WTC11 (cell line): ENCODE results near the gene ALDOA. TPM values are rescaled to one million over a fixed set of nuclear protein-coding genes. Genes with fewer than 3 reads are reported as not detected.

ENCODE experiments used
- ATAC-seq: fragments of 200-7000 bp; cut with Tn5 transposase; 2 replicates; pipeline ENCODE4 v1.10.0; 2021; ENCODE audit warnings: mild to moderate bottlenecking, moderate library complexity
- CTCF ChIA-PET: fragments of 300-600 bp; sonication (Branson Sonifier 250); formaldehyde crosslinking; loops from one replicate; lab custom pipeline; 2021; ENCODE audit warnings: antibody characterized with exemption; lab: Charles Lee
- POLR2A ChIA-PET: fragments of 350-600 bp; sonication (Branson Sonifier 250); formaldehyde crosslinking; loops from one replicate; lab custom pipeline; 2021; ENCODE audit warnings: antibody characterized with exemption; lab: Charles Lee
- DNase-seq: peaks from one replicate; pipeline ENCODE4 v3.0.0; 2021; ENCODE audit warnings: low spot score
- H3K27ac Mint-ChIP-seq: 2 replicates; pipeline ENCODE4 v1.8.0; 2021; ENCODE audit warnings: mixed read lengths
- H3K27me3 Mint-ChIP-seq: 2 replicates; pipeline ENCODE4 v1.8.0; 2021; ENCODE audit warnings: low read depth, mild to moderate bottlenecking, moderate library complexity, mixed read lengths
- H3K36me3 Mint-ChIP-seq: 2 replicates; pipeline ENCODE4 v1.8.0; 2021; ENCODE audit warnings: mixed read lengths
- H3K4me1 Mint-ChIP-seq: 2 replicates; pipeline ENCODE4 v1.8.0; 2022; ENCODE audit warnings: mixed read lengths
- H3K4me3 Mint-ChIP-seq: 2 replicates; pipeline ENCODE4 v1.8.0; 2021; ENCODE audit warnings: mild to moderate bottlenecking, moderate library complexity, mixed read lengths
- H3K9me3 Mint-ChIP-seq: 2 replicates; pipeline ENCODE4 v1.8.0; 2021; ENCODE audit warnings: mixed read lengths
- AR ChIP-seq: fragments of 250-450 bp; sonication (Bioruptor Pico); IDR thresholded peaks from 2 replicates; pipeline ENCODE4 v1.9.0; 2021; ENCODE audit warnings: mild to moderate bottlenecking
- ATF2 ChIP-seq: sonication (generic); formaldehyde crosslinking; IDR thresholded peaks from 2 replicates; pipeline ENCODE4 v1.8.1; 2022; ENCODE audit warnings: low read depth, missing genetic modification reagents, borderline replicate concordance
- ATF6 ChIP-seq: sonication (generic); formaldehyde crosslinking; IDR thresholded peaks from 2 replicates; pipeline ENCODE4 v1.8.1; 2023; ENCODE audit warnings: mild to moderate bottlenecking, missing genetic modification reagents
- CBFB ChIP-seq: sonication (generic); formaldehyde crosslinking; IDR thresholded peaks from 2 replicates; pipeline ENCODE4 v1.8.1; 2022; ENCODE audit warnings: mild to moderate bottlenecking, low read depth, missing genetic modification reagents
- CREM ChIP-seq: sonication (generic); formaldehyde crosslinking; IDR thresholded peaks from 2 replicates; pipeline ENCODE4 v1.8.1; 2022; ENCODE audit warnings: mild to moderate bottlenecking, missing genetic modification reagents, moderate library complexity
- E2F4 ChIP-seq: sonication (generic); formaldehyde crosslinking; IDR thresholded peaks from 2 replicates; pipeline ENCODE4 v1.8.1; 2022; ENCODE audit warnings: low read depth, mild to moderate bottlenecking, moderate library complexity, missing genetic modification reagents, borderline replicate concordance
- EMX1 ChIP-seq: fragments of 250-450 bp; sonication (Bioruptor Pico); IDR thresholded peaks from 2 replicates; pipeline ENCODE4 v1.8.0; 2021; ENCODE audit warnings: mild to moderate bottlenecking
- ETV6 ChIP-seq: sonication (generic); formaldehyde crosslinking; IDR thresholded peaks from 2 replicates; pipeline ENCODE4 v1.8.1; 2022; ENCODE audit warnings: mild to moderate bottlenecking, missing genetic modification reagents
- FOXJ3 ChIP-seq: sonication (generic); formaldehyde crosslinking; IDR thresholded peaks from 2 replicates; pipeline ENCODE4 v1.9.0; 2021; ENCODE audit warnings: missing genetic modification reagents, mild to moderate bottlenecking, borderline replicate concordance
- FOXK1 ChIP-seq: sonication (generic); formaldehyde crosslinking; IDR thresholded peaks from 2 replicates; pipeline ENCODE4 v1.8.0; 2022; ENCODE audit warnings: mild to moderate bottlenecking, moderate library complexity, missing genetic modification reagents
- GTF2I ChIP-seq: fragments of 250-450 bp; sonication (Bioruptor Pico); conservative IDR thresholded peaks from 2 replicates; pipeline ENCODE4 v1.4.0; 2021; ENCODE audit warnings: mild to moderate bottlenecking
- IRF1 ChIP-seq: sonication (generic); formaldehyde crosslinking; IDR thresholded peaks from 2 replicates; pipeline ENCODE4 v1.8.0; 2023; ENCODE audit warnings: missing genetic modification reagents
- KAT7 ChIP-seq: sonication (generic); formaldehyde crosslinking; IDR thresholded peaks from 2 replicates; pipeline ENCODE4 v1.8.1; 2023; ENCODE audit warnings: missing genetic modification reagents, mild to moderate bottlenecking, borderline replicate concordance
- TEAD4 ChIP-seq: sonication (generic); formaldehyde crosslinking; IDR thresholded peaks from 2 replicates; pipeline ENCODE4 v1.8.0; 2022; ENCODE audit warnings: mild to moderate bottlenecking, missing genetic modification reagents
- USF1 ChIP-seq: sonication (generic); formaldehyde crosslinking; IDR thresholded peaks from 2 replicates; pipeline ENCODE4 v1.8.0; 2022; ENCODE audit warnings: mild to moderate bottlenecking, missing genetic modification reagents
- ZMAT4 ChIP-seq: fragments of 250-450 bp; sonication (Bioruptor Pico); IDR thresholded peaks from 2 replicates; pipeline ENCODE4 v1.9.0; 2021; ENCODE audit warnings: mild to moderate bottlenecking
- ZNF281 ChIP-seq: sonication (generic); formaldehyde crosslinking; IDR thresholded peaks from 2 replicates; pipeline ENCODE4 v1.8.0; 2023; ENCODE audit warnings: mild to moderate bottlenecking, missing genetic modification reagents
- ZNF423 ChIP-seq: fragments of 250-450 bp; sonication (Bioruptor Pico); IDR thresholded peaks from 2 replicates; pipeline ENCODE4 v2.1.2; 2022; ENCODE audit warnings: mild to moderate bottlenecking, moderate library complexity
- ZNF425 ChIP-seq: fragments of 250-450 bp; sonication (Bioruptor Pico); conservative IDR thresholded peaks from 2 replicates; pipeline ENCODE4 v1.9.0; 2021; ENCODE audit warnings: mild to moderate bottlenecking
- total RNA-seq: library from RNA; stranded (reverse); gene quantifications from 3 replicates; pipeline ENCODE4 v1.2.3, GENCODE V29; 2021

Gene ALDOA
- total RNA-seq, 1 experiment from 2014 or later: 1,537 TPM

- Mint-ChIP-seq H3K36me3 (peaks cover 6% of the 10 kb centered on the region), H3K27me3 (no peaks in the 10 kb centered on the region), H3K4me1 (no peaks in the 10 kb centered on the region), H3K9me3 (no peaks in the 10 kb centered on the region), H3K4me3 (no peak overlapping the region), H3K27ac (no peak overlapping the region)
- TF ChIP-seq ZMAT4 (CRISPR knock-in tag): no peak
- no peak for TF ChIP-seq E2F4 (CRISPR knock-in tag)
- TF ChIP-seq CREM (CRISPR knock-in tag): no peak
- TF ChIP-seq AR (CRISPR knock-in tag): no peak
- no peak for TF ChIP-seq TEAD4
- no peak for TF ChIP-seq ATF2 (CRISPR knock-in tag)
- no peak for TF ChIP-seq ETV6 (CRISPR knock-in tag)
- TF ChIP-seq FOXK1 (CRISPR knock-in tag): no peak
- no peak for TF ChIP-seq ZNF423 (CRISPR knock-in tag)
- TF ChIP-seq GTF2I (CRISPR knock-in tag): no peak
- no peak for TF ChIP-seq CBFB (CRISPR knock-in tag)
- no peak for TF ChIP-seq EMX1 (CRISPR knock-in tag)
- TF ChIP-seq KAT7 (CRISPR knock-in tag): no peak
- TF ChIP-seq ZNF281: no peak
- TF ChIP-seq ZNF425 (CRISPR knock-in tag): no peak
- TF ChIP-seq FOXJ3 (CRISPR knock-in tag): no peak
- no peak for TF ChIP-seq IRF1 (CRISPR knock-in tag)
- no peak for TF ChIP-seq ATF6 (CRISPR knock-in tag)
- no peak for TF ChIP-seq USF1 (CRISPR knock-in tag)
- ATAC-seq (no peak), DNase-seq (no peak)
- ChIA-PET POLR2A (no interaction called here), CTCF (interaction anchor here (1.1 to 4.5 kb wide), 3 partner anchors 8 to 13 kb away, joined by 3 to 33 read pairs (median 4); partner anchors contain the start of genes GDPD3 and TBX6)
Measured at GRCh38 chr16:30104492-30104891, 38.9 kb downstream of the ALDOA start.
